ENCODE data around the gene KRT82.
"Not testable (repeated sequence)": the region's sequence is repeated elsewhere in the genome, so short reads cannot be mapped to it uniquely, and the experiment has no call there.

Gene KRT82

GRCh38 chr12:52358575-52359350 lies 47.4 kb downstream of the KRT82 start:
- no peak for DNase-seq

GRCh38 chr12:52356762-52357580 lies 49.2 kb downstream of the KRT82 start:
- DNase-seq: no peak

- no peak for DNase-seq
Observed at GRCh38 chr12:52356031-52356761, 49.9 kb downstream of the KRT82 start.

GRCh38 chr12:52355176-52355575 lies 51.0 kb downstream of the KRT82 start:
- DNase-seq: no peak

GRCh38 chr12:52354200-52354599 lies 51.9 kb downstream of the KRT82 start:
- no peak for DNase-seq

- DNase-seq: no peak
Observed at GRCh38 chr12:52353766-52354165, 52.4 kb downstream of the KRT82 start.

GRCh38 chr12:52352951-52353350 lies 53.2 kb downstream of the KRT82 start:
- no peak for DNase-seq

GRCh38 chr12:52351196-52352059 lies 54.7 kb downstream of the KRT82 start:
- no peak for DNase-seq

- DNase-seq: no peak
Observed at GRCh38 chr12:52350786-52351185, 55.3 kb downstream of the KRT82 start.

GRCh38 chr12:52350021-52350620 lies 56.0 kb downstream of the KRT82 start:
- no peak for DNase-seq

- DNase-seq: no peak
Observed at GRCh38 chr12:52349196-52349595, 56.9 kb downstream of the KRT82 start.

- no peak for DNase-seq
Observed at GRCh38 chr12:52347551-52348510, 58.3 kb downstream of the KRT82 start.

- no peak for DNase-seq
Observed at GRCh38 chr12:52347016-52347415, 59.1 kb downstream of the KRT82 start.

- no peak for DNase-seq
Observed at GRCh38 chr12:52346593-52346992, 59.5 kb downstream of the KRT82 start.

- DNase-seq: not testable (repeated sequence)
Observed at GRCh38 chr12:52345041-52345440, 61.1 kb downstream of the KRT82 start.

GRCh38 chr12:52344111-52344510 lies 62.0 kb downstream of the KRT82 start:
- DNase-seq: no peak

Measured in cerebellar nuclear complex (tissue), 1 donor.